GM19372 (cell line): ENCODE results near the gene PPM1E.
"Not testable (repeated sequence)": the region's sequence is repeated elsewhere in the genome, so short reads cannot be mapped to it uniquely, and the experiment has no call there.

ENCODE experiments used
- ATAC-seq: cut with Tn5 transposase; IDR thresholded peaks from one replicate; pipeline ENCODE4 v1.9.1; 2021; ENCODE audit warnings: mild to moderate bottlenecking, low read depth, moderate library complexity; ENCODE audit not compliant: unreplicated experiment

PPM1E gene

GRCh38 chr17:58755577-58756245 lies at the start of gene PPM1E:
PPM1E (plus strand) TSS chr17:58755854.
- no peak for ATAC-seq

DNA sequence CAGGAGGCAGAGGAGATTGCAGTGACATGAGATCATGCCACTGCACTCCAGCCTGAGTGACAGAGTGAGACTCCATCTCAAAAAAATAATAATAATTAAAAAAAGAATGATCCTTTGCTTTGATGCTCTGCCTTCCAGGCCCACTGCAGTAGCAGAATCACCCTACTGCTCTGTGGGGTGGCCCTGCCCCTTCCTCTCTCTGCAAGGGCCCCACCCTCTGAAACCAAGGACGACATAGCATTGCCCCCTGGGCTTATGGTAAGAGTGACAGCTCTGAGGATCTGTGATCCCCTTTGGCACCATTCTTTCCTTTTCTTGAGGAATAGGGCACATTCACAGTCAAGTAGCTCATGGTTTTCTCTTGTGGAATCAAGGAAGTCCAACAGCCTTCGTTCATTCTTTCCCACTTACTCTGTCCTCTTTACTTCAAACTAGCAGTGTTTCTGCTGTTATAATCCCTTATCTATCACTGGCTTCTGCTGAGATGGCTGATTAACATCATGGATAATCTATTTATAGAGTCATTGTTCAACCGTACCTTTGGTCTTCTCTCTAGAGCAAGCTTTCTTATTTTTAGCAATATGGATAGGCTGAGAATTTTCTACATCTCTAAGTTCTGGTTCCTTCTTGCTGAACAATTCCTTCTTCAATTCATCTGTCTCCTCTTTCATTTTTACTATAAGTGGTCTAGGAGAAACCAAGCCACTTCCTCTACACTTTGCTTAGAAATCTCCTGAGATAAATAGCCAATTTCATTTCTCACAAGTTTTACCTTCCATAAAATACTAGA lies 49.1 kb upstream of the PPM1E start:
- ATAC-seq = no peak

GRCh38 chr17:58710948-58711552 lies 44.6 kb upstream of the PPM1E start:
- no peak for ATAC-seq

DNA sequence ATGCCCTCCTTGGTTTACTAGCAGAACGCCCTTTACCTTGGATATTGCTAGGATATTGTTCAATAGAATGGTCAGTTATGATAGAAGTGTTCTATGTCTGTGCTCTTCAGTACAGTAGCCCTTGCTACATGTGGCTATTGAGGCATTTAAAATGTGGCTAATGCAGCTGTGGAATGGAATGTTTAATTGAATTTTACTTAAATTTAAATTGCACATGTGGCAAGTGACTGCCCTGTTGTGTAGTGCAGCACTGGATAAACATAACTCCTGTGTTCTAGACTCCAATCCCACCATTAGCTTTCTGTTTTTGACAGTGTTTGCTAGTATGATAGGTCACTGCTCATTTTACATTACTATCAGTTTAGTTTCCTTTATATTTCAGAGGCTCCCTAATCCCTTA lies 33.4 kb upstream of the PPM1E start:
- ATAC-seq = no peak

- ATAC-seq = no peak
Observed at GRCh38 chr17:58722696-58723095, 33.0 kb upstream of the PPM1E start.

GRCh38 chr17:58728798-58729197 lies 26.9 kb upstream of the PPM1E start:
- no peak for ATAC-seq

- ATAC-seq = no peak
Observed at GRCh38 chr17:58730937-58731336, 24.7 kb upstream of the PPM1E start.

DNA sequence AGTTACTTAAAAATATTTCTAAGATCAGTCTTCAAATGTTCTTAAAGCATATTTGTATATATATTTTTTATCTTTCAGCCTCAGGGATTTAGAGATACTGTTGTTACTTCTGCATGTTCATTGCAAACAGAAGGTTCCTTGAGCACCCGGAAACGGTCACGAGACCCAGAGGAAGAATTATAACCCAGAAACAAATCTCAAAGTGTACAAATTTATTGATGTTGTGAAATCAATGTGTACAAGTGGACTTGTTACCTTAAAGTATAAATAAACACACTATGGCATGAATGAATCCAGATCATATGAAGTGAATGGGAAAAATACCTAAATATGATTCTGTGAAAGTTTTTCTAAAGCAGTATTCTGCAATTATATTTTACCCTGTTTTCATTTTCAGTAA lies 21.6 kb upstream of the PPM1E start:
- no peak for ATAC-seq

GRCh38 chr17:58734811-58735210 lies 20.8 kb upstream of the PPM1E start:
- no peak for ATAC-seq

GRCh38 chr17:58741121-58741625 lies 14.5 kb upstream of the PPM1E start:
- ATAC-seq = no peak

DNA sequence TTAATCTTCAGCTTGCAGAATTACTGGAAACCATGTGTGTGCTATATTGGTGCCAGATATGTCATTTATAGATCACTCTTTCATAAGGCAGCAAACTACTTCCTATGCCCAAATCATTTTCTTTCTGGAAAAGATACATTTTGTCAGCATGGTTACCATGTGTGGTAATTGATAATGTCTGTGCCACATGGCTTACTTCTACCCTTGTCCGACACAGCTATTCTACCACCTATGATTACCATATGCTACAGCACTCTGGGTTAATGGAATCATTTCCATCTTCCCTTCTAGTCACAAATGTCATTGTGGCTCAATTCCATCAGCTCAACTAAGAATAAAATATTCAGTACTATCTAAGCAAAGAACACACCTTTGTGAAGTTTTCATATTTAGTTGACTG lies 8.0 kb upstream of the PPM1E start:
- no peak for ATAC-seq

- not testable (repeated sequence) for ATAC-seq
Observed at GRCh38 chr17:58749627-58750026, 6.0 kb upstream of the PPM1E start.

- no peak for ATAC-seq
Observed at GRCh38 chr17:58753026-58753425, 2.6 kb upstream of the PPM1E start.

DNA sequence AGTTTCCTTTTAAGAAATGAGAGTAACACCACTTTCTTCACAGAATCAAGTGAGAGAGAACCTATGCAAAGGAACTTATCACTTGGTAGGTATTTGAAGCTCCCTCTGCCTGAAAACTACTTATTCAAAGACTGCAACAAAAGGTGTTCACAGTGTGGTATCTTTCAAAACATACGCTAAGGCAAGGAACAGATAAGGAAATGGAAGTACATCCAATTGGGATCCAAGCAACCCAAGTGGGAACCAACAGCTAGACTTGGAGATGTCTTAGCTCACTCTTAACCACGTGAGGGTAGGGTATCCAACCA lies 431 bp upstream of the PPM1E start:
- no peak for ATAC-seq

DNA sequence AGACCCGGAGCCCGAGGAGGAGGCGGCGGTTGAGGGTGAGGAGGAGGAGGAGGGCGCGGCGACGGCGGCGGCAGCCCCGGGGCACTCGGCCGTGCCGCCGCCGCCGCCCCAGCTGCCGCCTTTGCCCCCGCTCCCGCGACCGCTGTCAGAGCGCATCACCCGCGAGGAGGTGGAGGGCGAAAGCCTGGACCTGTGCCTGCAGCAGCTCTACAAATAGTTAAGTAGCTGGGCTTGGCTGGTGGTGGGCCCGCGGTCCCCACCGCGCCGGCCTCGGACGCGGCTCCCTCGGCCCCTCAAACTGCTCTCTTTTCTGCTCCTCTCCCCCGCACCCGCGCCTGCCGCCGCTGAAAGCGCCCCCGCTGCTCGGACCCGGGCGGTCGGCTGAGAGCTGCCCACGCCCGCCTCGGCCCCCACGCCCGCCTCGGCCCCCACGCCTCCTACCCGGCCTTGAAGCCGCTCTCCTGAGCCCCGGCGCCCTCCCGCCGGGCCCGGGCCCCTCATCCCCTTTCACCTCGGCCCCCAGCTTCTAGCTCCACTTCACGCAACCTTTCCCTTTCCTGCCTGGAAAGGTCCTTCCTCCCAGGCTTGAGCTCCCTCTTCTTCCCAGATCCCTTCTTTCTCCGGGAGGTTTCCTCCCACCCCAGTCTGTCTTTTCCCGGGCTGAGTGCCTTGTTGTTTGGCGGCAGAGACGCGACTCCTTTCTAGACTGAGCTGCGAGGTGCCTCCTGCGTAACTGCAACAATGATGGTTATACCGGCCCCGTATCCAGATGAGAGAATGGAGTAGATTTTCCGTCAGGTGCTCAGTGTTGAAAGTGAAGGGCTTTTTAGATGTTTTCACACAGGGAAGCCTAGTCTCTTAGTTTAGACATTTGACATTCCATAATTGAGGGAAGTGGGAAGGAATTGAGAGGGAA lies 850 bp downstream of the PPM1E start:
- no peak for ATAC-seq

DNA sequence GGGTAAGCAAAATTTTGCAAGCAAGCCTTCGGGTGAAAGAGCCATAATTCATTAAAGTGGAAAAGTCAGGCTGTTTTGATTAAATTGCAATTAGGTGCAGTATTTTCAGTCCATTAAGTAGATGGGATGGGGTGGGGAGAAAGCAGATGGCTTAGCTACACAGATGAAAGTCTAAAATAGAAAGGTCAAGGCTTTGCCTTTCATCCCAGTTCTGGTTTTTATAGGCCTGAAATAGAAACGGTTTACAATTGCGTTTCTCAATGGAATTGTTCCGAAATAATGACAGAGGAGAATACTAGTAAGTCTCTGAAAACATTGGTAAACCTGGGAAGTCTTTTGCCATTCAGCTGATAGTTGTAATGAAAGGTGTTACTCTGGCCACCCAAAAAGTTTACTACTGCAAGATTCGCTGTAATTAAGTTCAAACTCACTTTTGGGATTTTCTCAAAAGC lies 1.5 kb downstream of the PPM1E start:
- no peak for ATAC-seq

DNA sequence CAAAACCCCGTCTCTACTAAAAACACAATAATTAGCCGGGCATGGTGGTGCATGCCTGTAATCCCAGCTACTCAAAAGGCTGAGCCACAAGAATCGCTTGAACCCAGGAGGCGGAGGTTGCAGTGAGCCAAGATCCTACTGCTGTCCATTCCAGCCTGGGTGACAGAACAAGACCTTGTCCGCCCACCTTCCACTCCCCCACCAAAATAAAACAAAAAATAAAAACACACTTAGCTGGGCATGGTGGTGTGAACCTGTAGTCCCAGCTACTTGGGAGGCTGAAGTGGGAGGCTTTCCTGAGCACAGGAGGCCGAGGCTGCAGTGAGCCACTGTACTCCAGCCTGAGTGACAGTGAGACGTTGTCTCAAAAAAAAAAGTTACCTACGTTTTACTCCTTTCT lies 3.2 kb downstream of the PPM1E start:
- ATAC-seq = no peak

DNA sequence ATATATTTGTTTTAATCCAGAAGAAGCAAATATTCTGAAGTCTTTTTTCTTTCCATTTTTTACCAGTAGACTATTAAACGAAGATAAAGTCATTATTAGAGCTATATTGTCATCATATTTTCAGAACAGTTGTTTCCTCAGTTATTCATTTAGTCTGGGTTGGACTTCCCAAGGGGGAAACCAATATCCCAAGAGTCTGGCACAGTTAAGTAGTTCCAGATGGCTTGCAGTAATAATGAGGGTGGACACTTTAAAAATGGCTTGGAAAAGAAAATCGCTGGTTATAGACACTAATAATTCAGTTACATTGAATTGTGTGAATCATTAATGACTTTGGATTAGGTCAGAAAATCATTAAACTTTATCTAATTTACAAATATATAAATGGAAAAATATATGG lies 3.9 kb downstream of the PPM1E start:
- ATAC-seq = no peak

- no peak for ATAC-seq
Observed at GRCh38 chr17:58760248-58760647, 4.6 kb downstream of the PPM1E start.

DNA sequence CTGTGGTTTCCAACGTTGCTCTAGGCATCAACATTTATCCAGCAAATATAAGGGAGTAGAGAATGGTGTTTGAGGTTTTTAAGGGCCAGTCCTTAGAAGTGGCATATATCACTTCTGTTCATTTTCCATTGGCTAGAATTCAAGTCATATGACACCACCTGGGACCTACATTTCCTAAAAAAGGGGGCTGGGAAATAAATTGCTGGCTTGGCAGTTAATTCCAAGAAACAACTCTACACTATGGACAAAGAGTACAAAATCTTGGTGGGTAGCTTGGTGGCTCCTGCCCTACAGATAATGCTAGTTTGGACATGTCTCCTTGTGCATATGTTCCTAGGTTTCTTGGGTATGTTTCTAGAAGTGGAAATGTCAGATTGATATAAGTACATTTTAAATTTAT lies 7.6 kb downstream of the PPM1E start:
- no peak for ATAC-seq

- no peak for ATAC-seq
Observed at GRCh38 chr17:58764373-58764772, 8.7 kb downstream of the PPM1E start.
